ENCODE data around the gene LIPT2.

Gene LIPT2

DNA sequence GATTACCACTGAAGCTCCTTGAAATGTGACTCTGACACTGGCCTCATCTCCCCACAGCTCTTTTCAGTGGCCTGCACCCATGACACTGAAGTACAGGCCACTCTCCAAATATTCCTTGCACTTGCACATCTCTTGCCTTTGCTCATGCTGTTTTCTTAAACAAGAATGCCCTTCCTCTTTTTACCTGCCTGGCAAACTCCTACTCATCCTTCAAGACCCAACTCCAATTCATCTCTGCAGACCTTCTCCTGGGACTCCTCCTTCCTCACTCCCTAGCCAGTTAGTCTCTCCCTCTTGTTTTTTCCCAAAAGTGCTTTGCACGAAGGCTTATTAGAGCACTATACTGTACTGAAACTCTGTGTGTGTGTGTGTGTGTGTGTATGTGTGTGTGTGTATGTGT is 28.8 kb downstream of the LIPT2 start:
- no peak for DNase-seq

DNA sequence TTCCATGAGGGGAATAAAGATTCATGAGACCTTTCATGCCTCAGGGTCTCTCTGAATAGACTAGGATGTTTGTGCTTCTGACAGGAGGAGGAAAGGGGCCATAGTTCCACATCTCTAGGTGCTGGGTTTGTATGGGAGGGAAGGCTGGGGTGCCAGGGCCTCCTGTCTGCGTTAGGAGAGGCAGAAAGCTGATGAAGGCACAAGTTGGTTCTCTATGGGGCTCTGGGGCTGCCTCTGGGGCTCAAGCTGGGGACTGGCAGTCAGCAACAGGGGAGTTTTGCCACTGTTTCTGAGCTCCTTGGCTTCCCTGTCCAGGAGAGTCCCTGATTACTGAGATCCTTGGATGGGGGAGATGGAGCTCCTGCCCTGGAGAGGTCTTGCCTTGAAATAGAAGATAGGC is 30.3 kb downstream of the LIPT2 start:
- DNase-seq, result no peak

DNA sequence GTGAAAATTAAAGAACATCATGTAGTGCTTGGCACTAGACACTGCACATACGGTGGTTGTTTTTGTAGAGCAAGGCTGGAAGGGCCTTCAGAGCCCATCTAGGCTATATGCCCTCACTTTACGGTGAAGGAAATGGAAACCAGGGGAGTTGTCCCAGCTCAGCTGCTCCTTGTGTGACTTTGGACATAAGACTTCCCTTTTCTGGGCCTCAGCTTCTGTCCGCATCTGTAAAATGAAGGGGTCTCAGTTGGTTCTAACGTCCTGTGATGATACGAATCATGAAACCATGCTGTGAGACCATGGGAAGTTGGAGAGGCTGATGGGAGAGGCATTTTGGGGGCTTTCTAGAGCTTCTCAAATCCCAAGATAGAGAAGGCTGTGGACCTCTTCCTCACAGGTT is 30.9 kb downstream of the LIPT2 start:
- no peak for DNase-seq

GRCh38 chr11:74462009-74462408 is 31.5 kb downstream of the LIPT2 start:
- no peak for DNase-seq

DNA sequence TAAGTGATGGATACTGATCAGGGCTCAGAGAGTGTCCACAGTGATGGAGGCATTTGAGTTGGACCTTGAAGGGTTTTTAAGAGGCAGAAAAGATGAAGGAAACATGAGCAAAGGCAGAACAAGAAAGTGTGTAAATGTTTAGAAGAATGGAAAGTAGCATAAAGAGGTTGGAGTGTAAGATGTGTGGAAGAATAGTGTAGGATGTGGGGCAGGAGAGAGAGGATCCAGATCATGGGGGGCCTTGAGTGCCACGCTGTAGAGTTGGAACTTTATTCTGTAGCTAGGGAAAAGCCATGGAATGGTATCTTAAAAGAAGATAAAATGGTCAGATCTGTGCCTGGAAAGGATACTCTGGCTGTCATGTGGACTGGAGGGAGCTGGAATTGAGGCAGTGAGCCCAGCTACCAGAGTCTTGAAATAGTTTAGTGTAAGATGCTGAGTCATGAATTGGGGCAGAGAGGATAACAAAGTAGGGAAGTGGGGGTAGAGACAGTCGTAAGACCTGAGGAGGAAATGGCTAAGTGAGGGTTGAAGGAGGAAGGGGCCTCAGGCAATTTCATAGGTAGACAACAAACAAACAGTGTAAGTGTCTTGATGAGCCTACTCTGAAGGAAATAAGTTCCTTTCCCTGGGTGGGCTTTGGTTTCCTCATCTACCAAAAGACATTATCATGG is 32.9 kb downstream of the LIPT2 start:
- no peak for DNase-seq

- DNase-seq, result no peak
These were observed 33.5 kb downstream of the LIPT2 start for GRCh38 chr11:74460065-74460464.

DNA sequence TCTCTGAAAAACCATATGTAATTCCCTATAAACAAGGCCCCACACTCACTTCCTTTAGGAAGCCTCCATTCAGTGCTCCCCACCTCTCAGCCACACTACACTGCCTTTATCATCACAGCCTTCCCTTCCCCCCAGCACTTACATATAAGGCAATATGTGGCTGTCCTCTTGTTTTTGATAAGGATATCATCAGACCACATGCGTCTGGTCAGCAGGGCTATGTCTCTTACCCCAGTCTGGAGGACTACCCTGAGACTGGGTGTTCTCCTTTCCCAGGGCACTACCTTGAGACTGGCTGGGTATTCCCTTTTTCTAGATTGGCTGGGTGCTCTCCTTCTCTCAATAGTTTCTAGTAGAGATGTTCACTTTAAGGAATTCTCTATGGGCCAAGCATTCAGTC is 33.9 kb downstream of the LIPT2 start:
- no peak for DNase-seq

DNA sequence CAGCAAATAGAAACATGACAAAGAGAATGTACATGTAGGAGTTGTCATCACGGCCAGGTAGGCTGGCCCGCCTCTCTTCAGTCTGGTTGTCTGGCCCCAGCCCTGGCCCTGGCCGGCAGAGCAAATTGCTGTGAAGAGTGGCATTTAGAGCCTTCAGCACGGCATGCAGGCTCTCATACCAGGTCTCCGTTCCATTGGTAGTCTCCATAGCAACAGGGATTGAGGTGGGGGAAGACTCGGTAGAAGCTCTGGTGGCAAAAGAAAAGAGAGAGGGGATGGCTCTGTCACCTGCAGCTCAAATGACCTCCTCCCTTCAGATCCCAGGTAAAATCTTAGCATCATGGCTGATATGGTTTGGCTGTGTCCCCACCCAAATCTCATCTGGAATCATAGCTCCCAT is 36.2 kb downstream of the LIPT2 start:
- DNase-seq, result no peak

DNA sequence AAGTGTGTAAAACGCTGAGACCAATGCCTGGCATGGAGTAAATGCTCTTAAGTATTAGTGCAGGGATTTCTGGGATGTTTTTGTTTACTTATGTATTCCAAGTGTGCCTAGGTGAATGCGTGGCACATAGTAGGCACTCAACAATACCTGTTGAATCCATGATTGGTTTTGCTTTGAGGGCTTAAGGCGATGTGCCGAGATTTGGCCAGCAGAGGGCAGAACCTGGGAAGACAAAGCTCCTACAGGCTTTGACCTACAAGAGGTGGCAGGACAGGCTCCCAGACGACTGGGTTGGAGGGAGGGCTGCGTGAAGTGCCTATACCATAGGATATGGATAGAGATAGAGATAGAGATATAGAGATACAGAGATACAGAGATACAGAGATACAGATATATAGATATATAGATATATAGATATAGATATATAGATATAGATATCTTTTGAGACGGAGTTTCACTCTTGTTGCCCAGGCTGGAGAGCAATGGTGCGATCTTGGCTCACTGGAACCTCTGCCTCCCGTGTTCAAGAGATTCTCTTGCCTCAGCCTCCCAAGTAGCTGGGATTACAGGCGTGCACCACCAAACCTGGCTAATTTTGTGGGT is 40.0 kb downstream of the LIPT2 start:
- DNase-seq, result peak; percentile 26

- no peak for DNase-seq
These were observed 41.2 kb downstream of the LIPT2 start for GRCh38 chr11:74452366-74452765.

- no peak for DNase-seq
These were observed 43.2 kb downstream of the LIPT2 start for GRCh38 chr11:74450318-74450717.

GRCh38 chr11:74449369-74449931 is 44.1 kb downstream of the LIPT2 start:
- peak; percentile 80 for DNase-seq

GRCh38 chr11:74447720-74448119 is 45.8 kb downstream of the LIPT2 start:
- no peak for DNase-seq

DNA sequence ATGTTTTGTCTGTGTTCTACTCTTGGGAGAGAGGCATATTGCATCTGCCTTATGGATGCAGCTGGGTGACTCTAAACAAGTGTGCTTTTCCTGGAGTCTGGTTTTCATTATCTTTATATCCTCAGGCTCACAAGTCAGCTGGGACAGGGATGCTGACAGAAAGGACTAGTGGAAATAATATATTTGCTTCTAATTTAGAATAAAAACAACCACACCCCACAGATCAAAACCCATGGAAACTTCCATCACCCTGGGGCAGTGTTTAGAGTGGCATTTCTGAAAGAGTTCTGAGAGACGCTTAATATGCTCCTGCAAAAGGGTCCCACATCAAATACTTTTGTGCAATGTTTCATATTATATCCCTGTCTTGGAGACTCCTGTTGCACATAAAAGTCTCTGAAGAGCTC is 47.0 kb downstream of the LIPT2 start:
- DNase-seq, result no peak

DNA sequence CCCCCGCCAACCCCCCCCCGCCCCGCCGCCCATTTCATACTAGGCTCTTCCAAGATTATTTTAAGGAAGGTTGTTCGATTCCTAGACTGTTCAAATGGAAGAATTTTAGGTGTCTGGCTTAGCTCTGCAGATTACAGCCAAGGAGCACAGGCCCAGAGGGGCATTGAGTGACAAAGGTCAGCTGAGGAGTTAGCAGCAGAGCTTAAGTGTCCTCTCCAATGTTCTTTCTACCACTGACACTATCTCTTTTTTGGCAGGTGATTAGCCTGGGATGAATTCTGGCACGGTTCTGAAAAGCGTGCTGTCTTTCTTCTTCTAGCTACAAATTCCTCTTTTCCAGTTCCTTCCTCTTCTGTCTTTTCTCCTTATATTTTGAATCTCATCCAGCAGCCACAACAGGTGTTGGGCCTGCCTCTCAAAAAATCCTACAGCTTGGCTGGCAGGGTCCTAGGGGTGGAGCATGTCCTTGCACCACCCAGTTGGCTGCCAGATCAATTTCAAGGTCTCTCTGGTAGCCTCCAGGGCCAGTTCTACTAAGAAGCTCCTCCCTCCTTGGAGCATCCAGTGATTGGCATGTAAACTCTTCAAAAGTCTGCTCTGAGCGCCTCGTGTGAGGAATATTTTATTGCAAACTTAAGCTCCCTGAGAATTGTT is 49.2 kb downstream of the LIPT2 start:
- DNase-seq, result no peak

- DNase-seq, result peak; percentile 15
These were observed 50.3 kb downstream of the LIPT2 start for GRCh38 chr11:74443071-74443864.

- no peak for DNase-seq
These were observed 50.9 kb downstream of the LIPT2 start for GRCh38 chr11:74442636-74443035.
